ENCODE data around the gene CHRM3.

Gene CHRM3

GRCh38 chr1:239426821-239427475 lies 40.6 kb downstream of the CHRM3 start:
- WGBS (ENCODE audit: insufficient coverage) = 13% methylated on average over 3 of the region's 4 CpGs
- H3K27ac ChIP-seq (ENCODE audit: insufficient read depth in 1 of 2, low read depth in 1 of 2, low read length in 2 of 2, poor library complexity in 1 of 2, severe bottlenecking in 2 of 2) = no peak overlapping the region
- no peaks in the 10 kb centered on the region for H3K9me3 ChIP-seq (ENCODE audit: control extremely low read depth in 1 of 5, control insufficient read depth in 4 of 5, insufficient read depth in 2 of 5, low read depth in 1 of 5, low read length in 4 of 5)
- H3K4me1 ChIP-seq (ENCODE audit: control extremely low read depth in 1 of 4, control insufficient read depth in 4 of 4, insufficient read depth in 4 of 4, low read length in 3 of 4) = peaks cover 0 to 23% (median 11%) of the 10 kb centered on the region in 4 experiments
- no peaks in the 10 kb centered on the region for H3K36me3 ChIP-seq (ENCODE audit: control insufficient read depth in 4 of 4, insufficient read depth in 4 of 4, low read length in 3 of 4)
- ChIA-PET POLR2A (no interaction called here), CTCF (interaction anchor here (1.1 to 1.4 kb wide), 3 partner anchors 11 to 81 kb away, joined by 3 read pairs; no protein-coding TSS in a partner anchor)
- DNase-seq = peak in 2 of 3 donors; percentile 52 to 61
- H3K27me3 ChIP-seq (replicated peaks in 2 of 5; ENCODE audit: control insufficient read depth in 4 of 5, insufficient read depth in 5 of 5, low read length in 4 of 5) = no peaks in the 10 kb centered on the region
- H3K4me3 ChIP-seq (ENCODE audit: control insufficient read depth in 1 of 7, extremely low read depth in 1 of 7, insufficient read depth in 4 of 7, low read depth in 2 of 7, low read length in 6 of 7) = peak overlapping the region in 1 of 7 experiments; percentile 21

GRCh38 chr1:239427712-239428111 lies 41.3 kb downstream of the CHRM3 start:
- H3K27me3 ChIP-seq (replicated peaks in 2 of 5; ENCODE audit: control insufficient read depth in 4 of 5, insufficient read depth in 5 of 5, low read length in 4 of 5) = no peaks in the 10 kb centered on the region
- no peak for DNase-seq
- no peak overlapping the region for H3K27ac ChIP-seq (ENCODE audit: insufficient read depth in 1 of 2, low read depth in 1 of 2, low read length in 2 of 2, poor library complexity in 1 of 2, severe bottlenecking in 2 of 2)
- CTCF ChIA-PET = interaction anchor here (1.1 to 1.2 kb wide), 2 partner anchors 21 to 80 kb away, joined by 3 read pairs; no protein-coding TSS in a partner anchor
- H3K4me3 ChIP-seq (ENCODE audit: control insufficient read depth in 1 of 7, extremely low read depth in 1 of 7, insufficient read depth in 4 of 7, low read depth in 2 of 7, low read length in 6 of 7) = no peak overlapping the region
- no peaks in the 10 kb centered on the region for H3K36me3 ChIP-seq (ENCODE audit: control insufficient read depth in 4 of 4, insufficient read depth in 4 of 4, low read length in 3 of 4)
- peaks cover 0 to 21% (median 11%) of the 10 kb centered on the region in 4 experiments for H3K4me1 ChIP-seq (ENCODE audit: control extremely low read depth in 1 of 4, control insufficient read depth in 4 of 4, insufficient read depth in 4 of 4, low read length in 3 of 4)
- POLR2A ChIA-PET = no interaction called here
- H3K9me3 ChIP-seq (ENCODE audit: control extremely low read depth in 1 of 5, control insufficient read depth in 4 of 5, insufficient read depth in 2 of 5, low read depth in 1 of 5, low read length in 4 of 5) = no peaks in the 10 kb centered on the region
- 18% methylated on average over 3 of the region's 3 CpGs for WGBS (ENCODE audit: insufficient coverage)

DNA sequence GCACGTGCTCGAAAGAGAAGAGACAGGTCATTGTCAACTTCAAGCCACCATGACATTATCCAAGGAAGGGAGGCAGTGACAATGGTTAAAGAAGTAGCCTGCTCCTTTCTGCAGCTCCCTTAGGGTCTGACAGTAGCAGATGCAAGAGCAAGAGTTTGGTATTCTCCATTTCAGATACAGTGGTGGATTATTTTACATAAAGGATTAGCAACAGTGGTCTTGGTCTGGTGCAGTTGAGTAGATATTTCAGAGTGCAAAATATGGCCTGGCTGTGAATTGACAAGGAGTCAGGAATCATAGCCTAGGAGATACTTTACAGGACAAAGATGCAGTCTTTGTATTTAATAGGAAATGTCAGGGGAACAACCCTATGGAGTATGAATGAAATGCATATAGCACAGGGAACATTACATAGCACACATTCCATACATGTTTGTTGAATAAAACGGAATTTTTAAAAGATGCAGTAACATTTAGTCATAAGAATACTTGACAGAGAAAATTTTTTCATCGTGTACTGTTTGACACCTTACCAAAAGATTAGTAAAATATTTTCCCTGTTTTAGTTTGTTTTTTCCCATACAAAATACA lies 41.8 kb downstream of the CHRM3 start:
- no peaks in the 10 kb centered on the region for H3K9me3 ChIP-seq (ENCODE audit: control extremely low read depth in 1 of 5, control insufficient read depth in 4 of 5, insufficient read depth in 2 of 5, low read depth in 1 of 5, low read length in 4 of 5)
- H3K4me3 ChIP-seq (ENCODE audit: control insufficient read depth in 1 of 7, extremely low read depth in 1 of 7, insufficient read depth in 4 of 7, low read depth in 2 of 7, low read length in 6 of 7) = no peak overlapping the region
- CTCF ChIA-PET = interaction anchor here (1.2 kb wide), 2 partner anchors 21 kb away, joined by 3 read pairs; no protein-coding TSS in a partner anchor
- no peaks in the 10 kb centered on the region for H3K36me3 ChIP-seq (ENCODE audit: control insufficient read depth in 4 of 4, insufficient read depth in 4 of 4, low read length in 3 of 4)
- no CpG with 5 or more reads among the region's 4 CpGs for WGBS (ENCODE audit: insufficient coverage)
- no peak for DNase-seq
- POLR2A ChIA-PET = no interaction called here
- peaks cover 0 to 19% (median 10%) of the 10 kb centered on the region in 4 experiments for H3K4me1 ChIP-seq (ENCODE audit: control extremely low read depth in 1 of 4, control insufficient read depth in 4 of 4, insufficient read depth in 4 of 4, low read length in 3 of 4)
- H3K27ac ChIP-seq (ENCODE audit: insufficient read depth in 1 of 2, low read depth in 1 of 2, low read length in 2 of 2, poor library complexity in 1 of 2, severe bottlenecking in 2 of 2) = no peak overlapping the region
- H3K27me3 ChIP-seq (replicated peaks in 2 of 5; ENCODE audit: control insufficient read depth in 4 of 5, insufficient read depth in 5 of 5, low read length in 4 of 5) = no peaks in the 10 kb centered on the region

GRCh38 chr1:239429163-239429562 lies 42.8 kb downstream of the CHRM3 start:
- H3K36me3 ChIP-seq (ENCODE audit: control insufficient read depth in 4 of 4, insufficient read depth in 4 of 4, low read length in 3 of 4) = no peaks in the 10 kb centered on the region
- no peak overlapping the region for H3K27ac ChIP-seq (ENCODE audit: insufficient read depth in 1 of 2, low read depth in 1 of 2, low read length in 2 of 2, poor library complexity in 1 of 2, severe bottlenecking in 2 of 2)
- H3K4me3 ChIP-seq (ENCODE audit: control insufficient read depth in 1 of 7, extremely low read depth in 1 of 7, insufficient read depth in 4 of 7, low read depth in 2 of 7, low read length in 6 of 7) = no peak overlapping the region
- DNase-seq = no peak
- ChIA-PET POLR2A (no interaction called here), CTCF (interaction anchor here (1.2 kb wide), 1 partner anchor 20 kb away, joined by 3 read pairs; no protein-coding TSS in a partner anchor)
- no peaks in the 10 kb centered on the region for H3K27me3 ChIP-seq (replicated peaks in 2 of 5; ENCODE audit: control insufficient read depth in 4 of 5, insufficient read depth in 5 of 5, low read length in 4 of 5)
- H3K9me3 ChIP-seq (ENCODE audit: control extremely low read depth in 1 of 5, control insufficient read depth in 4 of 5, insufficient read depth in 2 of 5, low read depth in 1 of 5, low read length in 4 of 5) = no peaks in the 10 kb centered on the region
- 100% methylated on average over 1 of the region's 3 CpGs for WGBS (ENCODE audit: insufficient coverage)
- H3K4me1 ChIP-seq (ENCODE audit: control extremely low read depth in 1 of 4, control insufficient read depth in 4 of 4, insufficient read depth in 4 of 4, low read length in 3 of 4) = peaks cover 0 to 18% (median 10%) of the 10 kb centered on the region in 4 experiments

- CTCF ChIA-PET = no interaction called here
- POLR2A ChIA-PET = no interaction called here
- H3K4me3 ChIP-seq (ENCODE audit: control insufficient read depth in 1 of 7, extremely low read depth in 1 of 7, insufficient read depth in 4 of 7, low read depth in 2 of 7, low read length in 6 of 7) = no peak overlapping the region
- H3K36me3 ChIP-seq (ENCODE audit: control insufficient read depth in 4 of 4, insufficient read depth in 4 of 4, low read length in 3 of 4) = no peaks in the 10 kb centered on the region
- no peaks in the 10 kb centered on the region for H3K9me3 ChIP-seq (ENCODE audit: control extremely low read depth in 1 of 5, control insufficient read depth in 4 of 5, insufficient read depth in 2 of 5, low read depth in 1 of 5, low read length in 4 of 5)
- no CpG with 5 or more reads among the region's 1 CpG for WGBS (ENCODE audit: insufficient coverage)
- H3K27ac ChIP-seq (ENCODE audit: insufficient read depth in 1 of 2, low read depth in 1 of 2, low read length in 2 of 2, poor library complexity in 1 of 2, severe bottlenecking in 2 of 2) = no peak overlapping the region
- no peaks in the 10 kb centered on the region for H3K27me3 ChIP-seq (replicated peaks in 2 of 5; ENCODE audit: control insufficient read depth in 4 of 5, insufficient read depth in 5 of 5, low read length in 4 of 5)
- no peak for DNase-seq
- H3K4me1 ChIP-seq (ENCODE audit: control extremely low read depth in 1 of 4, control insufficient read depth in 4 of 4, insufficient read depth in 4 of 4, low read length in 3 of 4) = peaks cover 0 to 21% (median 9%) of the 10 kb centered on the region in 4 experiments
These were observed 45.9 kb downstream of the CHRM3 start for GRCh38 chr1:239432255-239432654.

DNA sequence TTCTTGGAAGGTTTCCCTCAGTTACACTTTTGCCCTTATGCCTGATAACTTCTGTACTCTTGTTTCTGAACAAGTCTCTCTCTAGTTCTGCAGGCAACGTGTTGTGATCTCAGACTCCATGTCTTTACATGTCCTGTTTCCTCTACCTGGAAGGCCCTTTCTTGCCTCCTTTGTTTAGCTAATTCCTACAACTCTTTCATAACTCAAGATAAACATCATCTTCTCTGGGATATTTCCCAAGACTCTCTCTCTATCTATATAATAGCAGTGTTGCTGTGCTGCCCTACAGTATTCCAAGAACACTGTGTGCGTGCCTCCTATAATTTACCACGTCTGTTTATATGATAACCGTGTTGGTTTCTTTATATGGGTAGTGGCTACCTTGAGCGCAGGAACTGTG lies 47.8 kb downstream of the CHRM3 start:
- ChIA-PET CTCF (interaction anchor here (1.2 kb wide), 2 partner anchors 16 to 20 kb away, joined by 3 read pairs; no protein-coding TSS in a partner anchor), POLR2A (no interaction called here)
- 100% methylated on average over 1 of the region's 5 CpGs for WGBS (ENCODE audit: insufficient coverage)
- DNase-seq = no peak
- H3K27ac ChIP-seq (ENCODE audit: insufficient read depth in 1 of 2, low read depth in 1 of 2, low read length in 2 of 2, poor library complexity in 1 of 2, severe bottlenecking in 2 of 2) = no peak overlapping the region
- H3K27me3 ChIP-seq (replicated peaks in 2 of 5; ENCODE audit: control insufficient read depth in 4 of 5, insufficient read depth in 5 of 5, low read length in 4 of 5) = no peaks in the 10 kb centered on the region
- H3K9me3 ChIP-seq (ENCODE audit: control extremely low read depth in 1 of 5, control insufficient read depth in 4 of 5, insufficient read depth in 2 of 5, low read depth in 1 of 5, low read length in 4 of 5) = no peaks in the 10 kb centered on the region
- H3K4me1 ChIP-seq (ENCODE audit: control extremely low read depth in 1 of 4, control insufficient read depth in 4 of 4, insufficient read depth in 4 of 4, low read length in 3 of 4) = peaks cover 0 to 26% (median 5%) of the 10 kb centered on the region in 4 experiments
- no peaks in the 10 kb centered on the region for H3K36me3 ChIP-seq (ENCODE audit: control insufficient read depth in 4 of 4, insufficient read depth in 4 of 4, low read length in 3 of 4)
- no peak overlapping the region for H3K4me3 ChIP-seq (ENCODE audit: control insufficient read depth in 1 of 7, extremely low read depth in 1 of 7, insufficient read depth in 4 of 7, low read depth in 2 of 7, low read length in 6 of 7)
